GM12865 (cell line): ENCODE results near the gene ATRNL1.

Experiments used
- DNase-seq: peaks from one replicate; pipeline ENCODE4 v3.0.0; 2010; ENCODE audit warnings: low read depth
- H3K4me3 ChIP-seq: 2 replicates; pipeline ENCODE4 v1.5.1; 2011; ENCODE audit warnings: mild to moderate bottlenecking, low read depth, low read length, control low read depth
- TF ChIP-seq, protein P1 (sequence below): IDR thresholded peaks from 2 replicates; pipeline ENCODE4 v1.5.1; 2011; ENCODE audit warnings: low read length, control low read depth, low read depth, inconsistent platforms; ENCODE audit not compliant: insufficient read depth; ENCODE audit errors: missing control alignments

ATRNL1 gene

DNA sequence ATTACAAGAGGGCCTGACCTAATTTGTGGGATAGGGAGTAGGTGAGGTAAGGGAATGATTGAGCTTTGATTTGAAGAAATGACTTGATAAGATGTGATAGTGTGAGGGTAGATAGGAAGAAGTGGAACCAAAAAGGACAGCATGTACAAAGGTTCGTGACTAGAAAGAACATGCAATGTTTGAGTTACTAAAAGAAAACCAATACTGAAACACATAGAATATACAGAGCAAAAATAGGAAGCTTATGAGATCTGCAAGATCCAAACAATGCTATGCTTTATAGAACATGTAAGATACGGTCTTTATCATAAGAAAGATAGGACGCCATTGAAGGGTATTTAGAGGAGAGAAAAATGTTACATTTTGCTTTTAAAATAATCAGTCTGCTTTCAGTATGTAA is 343.8 kb downstream of the ATRNL1 start:
- TF ChIP-seq, protein P1, sequence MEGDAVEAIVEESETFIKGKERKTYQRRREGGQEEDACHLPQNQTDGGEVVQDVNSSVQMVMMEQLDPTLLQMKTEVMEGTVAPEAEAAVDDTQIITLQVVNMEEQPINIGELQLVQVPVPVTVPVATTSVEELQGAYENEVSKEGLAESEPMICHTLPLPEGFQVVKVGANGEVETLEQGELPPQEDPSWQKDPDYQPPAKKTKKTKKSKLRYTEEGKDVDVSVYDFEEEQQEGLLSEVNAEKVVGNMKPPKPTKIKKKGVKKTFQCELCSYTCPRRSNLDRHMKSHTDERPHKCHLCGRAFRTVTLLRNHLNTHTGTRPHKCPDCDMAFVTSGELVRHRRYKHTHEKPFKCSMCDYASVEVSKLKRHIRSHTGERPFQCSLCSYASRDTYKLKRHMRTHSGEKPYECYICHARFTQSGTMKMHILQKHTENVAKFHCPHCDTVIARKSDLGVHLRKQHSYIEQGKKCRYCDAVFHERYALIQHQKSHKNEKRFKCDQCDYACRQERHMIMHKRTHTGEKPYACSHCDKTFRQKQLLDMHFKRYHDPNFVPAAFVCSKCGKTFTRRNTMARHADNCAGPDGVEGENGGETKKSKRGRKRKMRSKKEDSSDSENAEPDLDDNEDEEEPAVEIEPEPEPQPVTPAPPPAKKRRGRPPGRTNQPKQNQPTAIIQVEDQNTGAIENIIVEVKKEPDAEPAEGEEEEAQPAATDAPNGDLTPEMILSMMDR: no peak
- DNase-seq: no peak
- no peak overlapping the region for H3K4me3 ChIP-seq

DNA sequence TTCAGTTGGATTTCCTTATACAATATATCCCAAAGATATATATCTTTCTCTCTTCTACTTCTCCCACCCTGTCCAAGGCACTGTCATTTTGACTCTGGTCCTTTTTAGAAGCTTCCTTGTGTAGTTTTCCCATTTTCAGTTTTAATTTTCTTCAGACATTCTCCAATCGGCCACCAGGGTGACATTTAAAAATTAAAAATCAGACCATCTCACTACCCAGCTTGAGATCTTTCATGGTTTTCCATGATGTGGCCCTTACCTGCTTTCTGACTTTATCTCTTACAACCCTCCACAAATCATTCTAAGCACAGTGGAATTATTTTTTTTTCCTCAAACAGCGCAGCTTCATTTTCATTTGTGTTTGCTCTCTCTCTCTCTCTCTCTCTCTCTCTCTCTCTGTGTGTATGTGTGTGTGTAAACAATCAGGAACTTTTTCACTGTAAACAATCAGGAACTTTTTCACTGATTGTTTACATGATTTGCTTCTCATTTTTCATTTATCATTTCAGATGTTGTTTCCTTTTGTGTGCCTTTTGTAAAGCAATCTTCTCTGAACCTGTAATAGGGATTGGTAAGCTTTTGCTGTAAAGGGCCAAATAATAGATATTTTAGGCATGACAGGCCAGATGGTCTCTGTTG is 348.9 kb downstream of the ATRNL1 start:
- TF ChIP-seq, protein P1: no peak
- no peak for DNase-seq
- H3K4me3 ChIP-seq: no peak overlapping the region

DNA sequence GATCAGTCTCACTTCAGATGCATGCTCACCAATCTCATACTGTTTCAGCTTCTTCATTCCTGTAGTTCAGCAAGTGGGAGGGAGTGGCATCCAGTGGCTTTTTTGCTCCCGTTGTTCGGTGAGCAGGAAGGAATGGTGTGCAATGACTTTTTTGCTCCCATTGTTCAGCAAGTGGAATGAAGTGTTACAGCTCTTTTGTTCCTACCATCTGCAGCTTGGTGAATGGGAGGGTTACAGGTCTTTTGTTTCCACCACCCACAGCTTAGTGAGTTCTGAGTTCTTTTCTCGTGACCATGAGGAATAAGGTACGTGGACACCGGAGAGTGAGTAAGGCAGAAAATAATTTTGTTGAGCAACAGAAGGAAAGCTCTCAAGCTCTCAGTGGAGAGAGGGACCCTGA is 363.6 kb downstream of the ATRNL1 start:
- H3K4me3 ChIP-seq: no peak overlapping the region
- no peak for DNase-seq
- TF ChIP-seq, protein P1: no peak

DNA sequence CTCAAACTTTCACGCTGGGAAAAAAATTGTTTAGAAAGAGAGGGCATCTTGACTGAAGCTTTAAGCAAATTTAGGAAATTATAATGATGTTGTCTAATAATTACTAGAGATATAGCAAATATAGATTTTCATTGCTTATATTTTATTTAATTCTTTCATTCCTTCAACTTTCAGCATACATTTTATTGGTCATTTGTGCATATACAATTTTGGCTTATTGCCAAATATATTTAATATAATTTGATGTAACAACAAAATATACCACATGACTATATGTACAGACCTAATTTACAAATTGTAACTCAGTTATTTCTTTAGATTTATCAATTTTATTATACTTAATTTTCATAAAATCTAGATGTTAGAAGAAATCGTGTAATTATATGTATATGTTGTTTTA is 390.1 kb downstream of the ATRNL1 start:
- no peak overlapping the region for H3K4me3 ChIP-seq
- TF ChIP-seq, protein P1: no peak
- DNase-seq: no peak

DNA sequence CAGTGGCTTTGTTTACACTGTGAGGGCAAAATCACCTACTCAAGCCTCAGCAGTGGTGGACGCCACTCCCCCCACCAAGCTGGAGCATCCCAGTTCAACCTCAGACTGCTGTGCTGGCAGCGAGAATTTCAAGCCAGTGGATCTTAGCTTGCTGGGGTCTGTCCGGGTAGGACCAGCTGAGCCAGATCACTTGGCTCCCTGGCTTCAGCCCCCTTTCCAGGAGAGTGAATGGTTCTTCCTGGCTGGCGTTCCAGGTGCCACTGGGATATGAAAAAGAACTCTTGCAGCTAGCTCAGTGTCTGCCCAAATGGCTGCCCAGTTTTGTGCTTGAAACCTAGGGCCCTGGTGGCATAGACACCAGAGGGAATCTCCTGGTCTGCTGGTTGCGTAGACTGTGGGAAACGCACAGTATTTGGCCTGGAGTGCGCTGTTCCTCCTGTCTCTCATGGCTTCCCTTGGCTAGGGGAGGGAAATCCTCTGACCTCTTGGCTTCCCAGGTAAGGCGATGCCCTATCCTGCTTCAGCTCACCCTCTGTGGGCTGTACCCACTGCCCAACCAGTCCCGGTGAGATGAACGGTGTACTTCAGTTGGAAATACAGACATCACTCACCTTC is 398.5 kb downstream of the ATRNL1 start:
- H3K4me3 ChIP-seq: no peak overlapping the region
- no peak for DNase-seq
- TF ChIP-seq, protein P1: no peak

DNA sequence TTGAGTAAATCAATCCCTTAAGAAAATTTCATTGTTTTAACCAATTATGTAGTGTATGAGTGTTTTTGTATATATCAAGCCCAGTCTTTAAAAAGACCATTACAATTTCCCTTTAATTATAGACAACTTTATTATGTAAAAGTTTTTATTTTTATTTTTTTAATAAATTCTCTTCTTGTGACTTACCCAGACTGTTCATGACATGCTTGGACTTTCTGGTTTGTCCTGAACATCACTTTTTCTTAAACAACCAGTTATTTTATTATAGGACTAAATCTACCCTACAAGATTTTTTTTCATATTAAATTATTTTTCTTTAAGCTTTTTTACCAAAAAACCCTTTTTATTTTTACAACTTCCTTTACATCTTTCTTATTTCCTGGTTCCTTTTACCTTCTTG is 410.4 kb downstream of the ATRNL1 start:
- TF ChIP-seq, protein P1: no peak
- no peak for DNase-seq
- H3K4me3 ChIP-seq: no peak overlapping the region

DNA sequence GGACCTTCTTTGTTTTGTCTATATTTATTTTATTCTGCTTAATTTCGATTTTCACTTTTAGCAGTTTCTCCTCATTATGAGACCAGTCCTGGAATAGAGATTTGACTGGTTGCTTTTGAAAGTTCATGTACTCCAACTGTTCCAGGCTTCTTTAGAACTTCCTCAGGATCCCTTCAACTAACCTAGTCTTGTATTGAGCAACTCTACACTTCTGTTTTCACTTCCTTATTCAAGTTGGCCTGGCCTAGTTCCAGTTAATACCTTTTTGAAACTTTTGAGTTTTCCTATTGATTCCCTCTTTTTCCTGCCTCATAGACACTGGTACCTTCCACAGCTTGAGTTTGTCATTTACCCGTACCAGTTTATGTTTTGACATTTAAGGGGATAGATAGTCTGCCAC is 421.7 kb downstream of the ATRNL1 start:
- no peak for DNase-seq
- H3K4me3 ChIP-seq: no peak overlapping the region
- TF ChIP-seq, protein P1: no peak
